ENCODE data around the gene TAS2R60.
"Not testable (repeated sequence)": the region's sequence is repeated elsewhere in the genome, so short reads cannot be mapped to it uniquely, and the experiment has no call there.

TAS2R60 gene, protein sequence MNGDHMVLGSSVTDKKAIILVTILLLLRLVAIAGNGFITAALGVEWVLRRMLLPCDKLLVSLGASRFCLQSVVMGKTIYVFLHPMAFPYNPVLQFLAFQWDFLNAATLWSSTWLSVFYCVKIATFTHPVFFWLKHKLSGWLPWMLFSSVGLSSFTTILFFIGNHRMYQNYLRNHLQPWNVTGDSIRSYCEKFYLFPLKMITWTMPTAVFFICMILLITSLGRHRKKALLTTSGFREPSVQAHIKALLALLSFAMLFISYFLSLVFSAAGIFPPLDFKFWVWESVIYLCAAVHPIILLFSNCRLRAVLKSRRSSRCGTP

DNA sequence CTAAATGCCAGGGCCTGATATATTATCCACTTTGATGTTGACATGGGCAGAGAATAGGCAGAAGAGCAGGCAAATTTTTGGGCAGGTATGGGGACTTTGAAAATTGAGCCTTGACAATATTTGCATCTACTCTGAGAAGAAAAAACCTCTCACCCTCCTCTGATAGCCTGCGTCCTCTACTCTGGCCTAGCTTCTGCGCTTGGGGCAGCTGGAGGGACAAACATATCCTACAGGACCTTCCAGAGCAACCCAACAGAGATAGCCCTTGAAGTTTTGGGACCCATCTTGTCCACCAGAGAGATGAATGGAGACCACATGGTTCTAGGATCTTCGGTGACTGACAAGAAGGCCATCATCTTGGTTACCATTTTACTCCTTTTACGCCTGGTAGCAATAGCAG, at the start of gene TAS2R60:
TSS of gene TAS2R60 (plus strand) at position 301 of the 400 bp plus-strand sequence. CDS start at position 301, 0 bp downstream.
- DNase-seq (ENCODE audit: low read depth, low spot score): no peak

DNA sequence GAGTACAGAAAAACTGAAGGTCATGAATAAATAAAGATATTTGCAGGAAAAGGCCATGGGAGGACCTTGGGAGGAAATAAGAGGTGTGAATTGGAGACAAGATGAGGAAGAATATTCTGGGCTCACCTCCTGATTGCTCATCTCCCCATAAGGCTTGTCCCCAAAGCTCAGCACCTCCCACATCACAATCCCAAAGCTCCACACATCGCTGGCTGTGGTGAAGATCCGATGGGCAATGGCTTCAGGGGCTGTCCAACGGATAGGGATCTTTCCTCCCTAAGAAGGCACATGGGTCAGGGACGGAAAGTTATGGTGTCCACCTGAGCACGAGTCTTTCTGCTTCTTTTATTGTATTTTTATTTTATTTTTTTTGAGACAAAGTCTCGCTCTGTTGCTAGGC, 49.2 kb upstream of the TAS2R60 start:
- DNase-seq (ENCODE audit: low read depth, low spot score): no peak

DNA sequence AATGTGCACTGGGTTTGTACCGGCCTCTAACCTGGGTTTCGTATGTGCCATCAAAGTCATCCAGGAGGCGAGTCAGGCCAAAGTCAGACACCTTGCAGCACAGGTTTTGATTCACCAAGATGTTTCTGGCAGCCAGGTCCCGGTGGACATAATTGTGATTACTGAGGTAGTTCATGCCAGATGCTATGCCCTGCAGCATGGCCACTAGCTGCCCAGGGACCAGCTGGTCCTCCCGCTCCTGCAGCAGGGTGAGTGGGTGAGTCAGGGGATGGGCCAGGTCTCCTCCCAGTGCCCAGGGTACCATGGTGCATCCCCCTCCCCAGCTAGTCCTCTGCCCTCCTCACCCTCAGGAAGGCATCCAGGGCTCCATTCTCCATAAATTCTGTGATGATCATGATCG, 48.5 kb upstream of the TAS2R60 start:
- DNase-seq (ENCODE audit: low read depth, low spot score): no peak

DNA sequence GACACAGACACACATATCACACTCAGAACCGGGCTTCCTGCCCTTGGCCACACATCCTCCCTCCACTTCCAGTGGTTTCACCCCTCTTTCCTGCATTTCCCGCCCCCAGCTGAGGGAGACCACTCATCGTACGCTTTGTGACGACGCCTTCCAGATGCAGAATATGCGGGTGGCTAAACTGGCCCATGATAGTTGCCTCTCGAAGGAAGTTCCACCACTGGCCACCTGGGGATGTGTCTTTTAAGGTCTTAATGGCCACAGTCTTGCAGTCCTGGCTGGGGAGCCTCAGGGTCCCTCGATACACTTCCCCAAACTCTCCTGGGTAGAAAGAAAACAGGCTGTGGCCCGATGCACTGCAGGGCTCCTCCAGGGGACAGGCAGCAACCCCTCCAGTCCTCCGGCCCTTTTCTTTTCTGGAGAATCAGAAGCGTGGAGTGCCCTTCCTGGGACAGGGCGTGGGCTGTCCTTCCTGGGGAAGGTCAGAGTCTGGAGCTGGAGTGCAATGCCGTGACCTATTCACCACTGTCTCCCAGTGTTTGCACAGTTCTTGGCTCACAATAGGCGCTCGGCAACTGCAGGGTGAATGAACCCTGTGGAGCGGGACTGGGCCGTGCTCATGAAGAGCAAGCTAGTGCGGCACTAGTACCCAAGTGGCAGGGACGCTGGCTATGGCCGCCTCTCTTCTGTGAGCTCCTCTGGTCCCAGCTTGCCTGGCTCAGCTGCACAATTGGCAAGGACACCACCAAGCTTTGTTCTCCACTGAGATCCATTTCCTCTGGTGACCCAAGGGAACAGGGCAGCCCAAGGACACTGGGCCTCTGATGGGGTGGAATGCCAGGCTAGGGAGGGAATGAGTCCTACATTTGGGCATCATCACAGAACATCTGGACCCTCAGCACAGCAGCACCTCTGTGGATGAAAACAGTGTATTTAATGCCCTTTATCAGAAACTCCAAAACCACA, 47.8 kb upstream of the TAS2R60 start:
- no peak for DNase-seq (ENCODE audit: low read depth, low spot score)

DNA sequence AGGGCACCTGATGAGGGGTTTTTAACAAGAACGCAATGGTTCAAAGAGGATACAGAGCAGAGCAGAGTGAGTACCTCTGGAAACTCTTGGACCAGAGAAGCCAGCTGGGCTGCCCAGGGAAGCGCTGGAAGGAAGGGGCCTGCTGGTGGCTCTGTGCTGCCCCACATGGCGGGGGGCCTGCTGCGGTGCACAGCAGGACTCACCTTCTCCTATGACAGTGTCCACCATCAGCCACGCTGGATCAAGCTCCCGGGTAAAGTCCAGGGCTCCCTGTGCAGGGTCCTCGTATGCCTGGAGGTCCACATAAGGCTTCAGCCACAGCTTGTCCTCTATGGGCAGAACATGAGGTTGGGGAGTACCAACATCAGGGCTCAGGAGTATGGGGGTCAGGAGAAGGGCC, 47.1 kb upstream of the TAS2R60 start:
- no peak for DNase-seq (ENCODE audit: low read depth, low spot score)

DNA sequence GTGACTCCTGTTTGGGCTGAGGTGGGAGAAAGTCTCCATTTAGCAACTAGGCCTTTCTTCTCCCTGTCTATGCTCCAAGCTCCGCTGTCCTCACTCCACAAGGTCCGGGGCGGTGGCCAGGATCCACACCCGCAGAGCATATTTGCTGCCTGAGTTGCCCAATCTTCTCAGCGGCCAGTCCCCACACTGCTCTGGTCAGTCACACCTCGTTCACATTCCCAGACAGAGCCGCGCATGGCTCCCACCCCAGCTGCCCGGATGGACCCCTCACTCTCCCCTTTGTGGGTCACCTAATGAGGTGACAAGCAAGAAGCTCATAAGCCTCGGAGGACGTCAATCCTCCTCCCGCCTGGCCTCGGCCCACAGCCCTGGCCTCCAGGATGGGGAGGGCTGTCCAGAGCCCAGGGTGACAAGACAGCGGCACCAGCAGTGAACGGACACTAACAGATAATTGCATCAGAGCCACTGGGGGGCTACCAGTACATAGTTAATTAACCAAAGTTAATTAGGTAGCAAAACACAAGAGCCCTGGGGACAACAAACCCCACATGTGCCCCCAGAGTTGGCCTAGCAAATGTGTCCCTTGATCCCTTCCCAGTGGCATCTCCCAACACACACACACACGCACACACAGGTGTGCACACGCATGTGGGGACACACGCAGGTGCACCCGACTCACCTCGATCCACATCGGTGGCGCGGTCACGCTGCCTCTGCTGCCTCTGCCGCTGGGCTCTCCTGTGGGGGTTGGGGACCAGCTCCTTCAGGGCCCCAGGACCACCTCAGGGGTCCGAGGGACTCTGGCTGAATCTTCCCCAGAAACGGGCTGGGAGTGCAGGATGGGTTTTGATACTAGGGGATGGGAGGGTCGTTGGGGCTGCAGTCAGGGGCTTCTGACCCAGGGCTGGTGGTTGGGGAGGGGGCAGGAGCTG, 46.4 kb upstream of the TAS2R60 start:
- no peak for DNase-seq (ENCODE audit: low read depth, low spot score)

DNA sequence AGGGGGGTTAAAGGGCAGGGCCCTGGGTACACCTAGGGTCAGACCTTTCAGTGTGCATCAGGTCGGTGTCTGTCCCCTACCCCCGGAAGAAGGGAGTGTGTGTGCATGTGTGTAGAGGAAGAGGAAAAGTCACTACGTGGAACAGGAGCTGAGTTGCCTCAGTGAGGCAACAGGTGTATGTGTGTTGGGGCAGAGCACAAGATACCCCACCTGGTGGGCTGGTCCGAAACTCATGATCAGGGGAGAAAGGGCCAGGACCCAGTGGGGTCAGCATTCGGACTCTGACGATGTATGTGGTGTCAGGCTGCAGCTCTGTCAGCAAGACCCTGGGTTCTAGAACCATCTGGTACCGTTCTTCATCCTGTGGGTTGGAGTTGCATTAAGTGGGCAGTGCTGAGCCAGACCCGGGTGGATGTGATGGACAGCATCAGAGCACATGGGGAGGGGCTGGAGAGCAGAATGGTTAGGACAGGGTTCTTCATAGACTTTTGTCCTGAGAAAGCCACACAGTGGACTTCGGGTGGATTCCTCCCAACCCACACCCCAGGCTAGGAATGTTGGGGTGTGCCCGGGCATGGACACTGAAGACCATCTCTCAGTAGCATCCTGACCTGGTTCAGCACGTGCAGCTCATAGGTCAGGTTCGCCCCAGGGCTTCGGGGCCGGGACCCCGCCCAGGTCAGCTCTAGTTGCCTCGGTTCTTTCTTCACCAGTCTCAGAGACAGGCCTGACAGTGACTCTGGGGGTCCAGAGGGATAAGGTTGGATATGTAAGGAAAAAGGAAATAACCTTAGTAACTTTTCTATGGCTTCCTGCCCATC, 45.3 kb upstream of the TAS2R60 start:
- DNase-seq (ENCODE audit: low read depth, low spot score): no peak

DNA sequence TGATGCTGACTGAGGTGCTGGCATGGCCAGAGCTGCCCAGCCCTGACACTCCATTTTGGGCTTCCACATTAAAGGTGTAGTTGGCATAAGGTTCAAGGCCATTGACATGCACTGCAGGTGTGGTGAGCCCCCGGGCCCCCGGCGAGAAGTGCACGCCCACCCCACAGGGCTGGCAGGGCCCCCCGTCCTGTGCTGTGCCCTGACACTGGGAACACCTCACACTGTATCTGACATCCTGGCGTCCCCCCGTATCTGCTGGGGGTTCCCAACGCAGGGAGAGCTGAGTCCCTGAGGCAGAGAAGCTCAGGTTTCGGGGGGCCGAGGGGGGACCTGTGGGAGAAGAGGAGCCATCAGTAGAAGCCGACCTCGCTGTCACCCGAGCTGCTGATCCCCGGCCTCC, 44.6 kb upstream of the TAS2R60 start:
- no peak for DNase-seq (ENCODE audit: low read depth, low spot score)

DNA sequence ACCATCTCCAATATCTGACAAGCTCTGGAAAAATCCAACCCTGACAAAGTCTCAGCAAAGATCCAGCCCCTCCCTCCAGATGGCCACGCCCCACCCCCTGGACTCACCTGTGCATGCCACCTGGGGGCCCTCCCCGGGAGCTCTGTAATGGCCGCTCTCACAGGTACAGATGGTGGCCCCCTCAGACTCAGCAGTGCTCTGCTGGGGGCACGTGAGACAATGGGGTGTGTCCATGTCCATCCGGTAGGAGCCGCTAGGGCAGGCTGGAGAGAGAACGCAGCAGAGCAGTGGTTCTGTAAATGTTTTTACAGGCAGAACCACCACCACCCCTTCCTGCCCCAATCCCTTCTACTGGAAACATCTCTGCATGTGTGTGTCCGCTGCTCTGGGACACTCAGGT, 44.1 kb upstream of the TAS2R60 start:
- no peak for DNase-seq (ENCODE audit: low read depth, low spot score)

DNA sequence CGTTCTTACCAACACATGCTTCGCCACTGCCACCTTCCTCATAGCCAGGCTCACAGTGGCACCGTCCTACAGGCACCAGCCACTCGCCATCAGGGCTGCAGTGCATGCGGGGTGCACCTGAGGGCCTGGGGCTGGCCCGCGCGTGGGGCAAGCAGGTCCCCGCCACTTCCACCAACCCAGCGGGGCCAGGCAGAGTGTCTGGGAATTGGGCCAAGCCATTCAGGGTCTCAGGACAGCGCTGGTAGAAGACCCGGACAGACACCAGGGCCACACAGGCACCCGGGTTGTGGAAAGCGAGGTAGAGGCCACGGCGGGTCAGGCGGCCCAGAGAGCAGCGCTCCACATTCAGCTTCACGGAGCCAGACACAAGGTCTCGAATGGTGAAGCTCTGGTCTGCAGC, 43.6 kb upstream of the TAS2R60 start:
- no peak for DNase-seq (ENCODE audit: low read depth, low spot score)

DNA sequence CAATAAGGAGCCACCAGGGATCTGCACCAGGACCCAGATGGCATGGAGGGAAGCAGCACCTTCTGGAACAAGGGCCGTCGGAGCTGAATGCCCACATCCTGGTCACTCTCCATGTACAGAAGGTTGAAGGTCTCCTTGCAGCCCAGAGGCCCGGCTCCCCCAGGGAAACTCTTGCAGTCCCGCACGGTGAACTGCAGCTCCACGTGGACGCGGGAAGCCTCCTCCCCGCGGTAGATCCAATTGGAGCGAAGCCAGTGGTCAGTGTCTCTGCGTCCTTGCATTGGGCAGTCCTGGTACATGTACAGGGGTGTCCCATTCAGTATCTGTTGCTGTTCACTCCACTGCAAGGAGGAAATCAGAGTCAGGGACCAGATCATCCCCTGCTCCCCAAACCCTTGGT, 42.0 kb upstream of the TAS2R60 start:
- DNase-seq (ENCODE audit: low read depth, low spot score): no peak

DNA sequence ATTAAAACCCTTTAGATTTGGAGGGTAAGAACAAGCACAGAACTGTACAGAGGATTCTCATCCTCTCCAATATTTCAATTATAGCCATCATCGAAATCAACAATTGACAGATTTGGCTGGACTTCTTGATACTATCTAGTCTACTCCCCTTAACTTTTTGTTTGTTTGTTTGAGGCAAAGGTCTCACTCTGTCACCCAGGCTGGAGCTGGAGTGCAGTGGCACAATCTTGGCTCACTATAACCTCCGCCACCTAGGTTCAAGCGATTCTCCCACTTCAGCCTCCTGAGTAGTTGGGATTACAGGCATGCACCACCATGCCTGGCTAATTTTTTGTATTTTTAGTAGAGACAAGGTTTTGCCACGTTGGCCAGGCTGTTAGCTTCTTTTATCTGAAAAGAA, 41.0 kb upstream of the TAS2R60 start:
- DNase-seq (ENCODE audit: low read depth, low spot score): not testable (repeated sequence)

DNA sequence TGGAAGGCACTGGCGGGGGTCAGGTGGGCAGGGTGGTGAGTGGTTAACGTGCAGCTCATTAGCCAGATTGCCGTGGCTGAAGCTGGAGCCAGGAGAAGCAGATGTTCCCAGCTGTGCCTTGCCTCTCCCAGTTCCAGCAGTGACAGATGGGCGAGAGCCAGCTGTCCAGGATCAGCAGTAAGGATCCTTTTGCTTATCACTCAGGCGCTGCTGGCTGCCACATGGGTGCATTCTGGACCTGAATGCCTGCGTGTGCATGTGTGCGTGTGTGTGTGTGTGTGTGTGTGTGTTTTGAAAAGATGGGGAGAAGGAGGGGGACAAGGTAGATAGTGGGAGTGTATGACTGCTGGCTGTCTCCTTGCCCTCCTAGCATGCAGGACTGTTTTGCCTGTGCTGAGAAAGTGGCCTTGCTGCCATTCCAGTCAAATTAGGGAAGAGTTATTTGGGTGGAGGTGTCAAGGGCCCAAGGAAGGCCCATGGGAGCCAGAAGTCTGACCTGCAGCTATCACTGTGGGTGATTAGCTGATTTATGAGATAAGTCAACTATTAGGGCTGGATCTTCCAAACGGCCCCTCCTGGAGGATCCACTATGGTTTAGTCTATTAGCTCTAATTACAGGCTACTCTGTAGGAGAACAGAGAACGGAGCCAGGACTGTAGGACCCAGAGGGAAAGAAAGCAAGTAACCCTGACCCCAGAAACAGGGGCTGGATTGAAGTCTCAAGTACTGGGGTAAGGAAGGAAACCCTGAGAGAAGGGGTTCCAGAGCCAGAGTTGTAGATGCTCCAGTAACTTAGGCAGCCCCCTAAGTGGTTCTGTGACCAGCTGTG, 37.9 kb upstream of the TAS2R60 start:
- DNase-seq (ENCODE audit: low read depth, low spot score): no peak

DNA sequence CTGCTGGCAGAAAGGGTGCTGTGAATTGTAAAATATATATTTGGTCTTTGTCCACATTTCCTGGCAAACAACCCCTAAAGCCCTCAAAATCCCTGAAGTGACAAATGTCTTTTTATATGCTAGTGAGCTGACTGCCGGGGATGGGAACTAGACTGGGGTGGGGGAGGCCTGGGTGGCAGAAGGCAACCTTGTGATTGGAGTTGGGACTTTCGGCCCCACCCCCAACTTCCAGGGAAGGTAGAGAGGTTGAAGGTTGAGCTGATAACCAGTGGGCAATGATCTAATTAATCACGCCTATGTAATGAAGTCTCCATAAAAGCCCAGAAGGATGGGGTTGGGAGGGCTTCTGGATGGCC, 37.3 kb upstream of the TAS2R60 start:
- DNase-seq (ENCODE audit: low read depth, low spot score): no peak

DNA sequence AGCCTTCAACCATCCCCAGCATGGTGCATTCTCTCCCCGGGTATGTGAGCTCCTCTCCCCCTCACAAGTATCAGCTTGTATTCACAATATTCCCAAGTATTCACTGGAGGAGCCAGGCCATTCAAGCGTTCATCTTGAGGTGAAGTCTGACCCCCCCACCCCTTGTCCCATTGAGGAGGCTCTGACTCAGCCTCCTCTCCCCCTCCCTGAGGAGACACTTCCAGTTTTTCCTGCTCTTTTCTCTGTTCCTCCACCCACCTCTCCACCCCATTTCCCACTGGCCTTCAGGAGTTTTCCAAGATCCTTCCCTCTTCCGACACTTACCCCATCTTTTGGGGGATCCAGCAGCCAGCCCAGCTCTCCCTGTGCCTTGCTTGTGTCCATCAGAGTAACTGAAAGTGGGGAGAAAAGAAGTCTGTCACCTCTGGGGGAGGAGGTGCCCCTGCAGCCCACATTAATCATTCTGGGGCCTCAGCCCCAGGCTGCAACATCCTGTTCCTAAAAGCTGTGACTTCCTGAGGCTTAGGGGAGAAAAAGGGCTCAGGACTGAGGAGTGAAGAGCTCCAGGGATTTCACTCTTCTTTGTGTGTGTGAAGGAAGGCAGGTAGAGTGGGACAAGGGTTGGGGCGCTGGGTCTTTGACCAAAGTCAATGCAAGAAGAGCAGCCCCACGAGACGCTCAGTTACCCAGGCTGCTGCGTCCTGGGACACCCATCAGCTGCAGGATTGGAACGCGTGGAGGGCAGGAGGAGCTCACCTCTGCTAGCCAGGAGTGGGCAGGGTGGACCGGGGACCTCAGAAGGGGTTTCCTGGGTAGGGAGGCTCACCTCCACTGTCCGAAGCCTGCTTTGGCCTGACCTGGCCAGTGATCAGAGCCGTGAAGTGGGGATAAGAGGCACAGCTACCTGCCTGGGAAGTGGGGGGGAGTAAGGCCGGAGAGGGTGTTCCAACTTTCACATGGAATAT, 35.7 kb upstream of the TAS2R60 start:
- no peak for DNase-seq (ENCODE audit: low read depth, low spot score)

DNA sequence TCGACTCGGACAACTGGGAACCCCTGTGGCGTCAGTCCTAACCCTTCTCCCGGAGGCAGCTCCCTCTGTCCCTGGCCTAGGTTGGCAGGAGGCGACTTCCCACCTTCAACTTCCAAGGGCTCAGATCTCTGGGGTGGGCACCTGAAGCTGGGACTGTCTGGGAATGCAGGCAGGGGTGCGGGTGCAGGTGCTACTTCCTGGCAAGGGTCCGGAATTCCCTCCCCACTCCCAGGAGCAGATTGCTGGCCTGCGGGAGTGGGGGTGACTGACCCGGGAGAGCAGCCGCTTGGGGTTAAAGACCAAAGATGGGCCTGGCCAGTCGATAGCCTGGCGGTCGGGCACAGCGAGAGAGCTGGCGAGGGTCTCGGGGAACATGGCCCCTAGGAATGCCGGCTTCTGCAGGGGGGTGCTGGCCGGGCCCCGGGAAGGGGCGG, 35.0 kb upstream of the TAS2R60 start:
- no peak for DNase-seq (ENCODE audit: low read depth, low spot score)

DNA sequence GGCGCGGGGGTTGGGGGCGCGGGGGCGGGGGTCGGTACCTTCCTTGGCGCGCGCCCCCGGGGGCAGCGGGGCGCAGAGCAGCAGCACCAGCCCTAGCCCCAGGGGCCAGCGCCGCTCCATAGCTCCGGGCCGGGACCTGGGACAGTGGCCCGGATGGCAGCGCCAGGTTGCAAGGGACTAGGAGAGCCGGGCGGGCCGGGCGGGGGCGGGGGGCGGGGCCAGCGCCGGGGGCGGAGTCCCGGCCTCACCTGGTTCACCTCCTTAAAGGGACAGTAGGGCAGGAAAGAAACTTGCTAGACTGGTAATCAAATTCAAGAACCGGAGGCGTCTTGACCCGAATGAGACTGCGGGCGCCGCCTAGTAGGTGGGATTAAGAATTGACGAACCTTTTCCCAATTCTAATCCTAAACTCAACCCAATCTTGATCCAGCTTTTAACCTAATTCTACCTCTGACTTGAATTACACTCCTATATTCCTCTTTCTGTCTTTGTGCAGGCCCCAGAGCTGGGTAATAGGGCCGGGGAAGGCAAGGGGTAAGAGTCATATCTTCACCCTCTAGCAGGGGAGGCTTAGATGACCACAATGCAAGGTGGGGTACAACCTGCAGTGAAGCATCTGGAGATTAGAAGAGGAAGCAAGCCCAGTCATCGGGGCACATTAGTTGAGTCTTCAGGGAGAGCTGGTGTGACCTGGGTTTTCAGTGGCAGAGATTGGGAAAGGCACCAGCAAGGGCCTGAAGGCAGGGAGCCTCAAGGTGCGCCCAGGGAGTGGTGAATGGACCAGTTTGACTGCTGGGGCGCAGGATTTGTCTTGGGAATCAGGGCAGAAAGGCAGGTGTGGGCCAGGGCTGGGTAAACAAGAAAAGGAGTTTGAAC, 34.3 kb upstream of the TAS2R60 start, which contains the start of gene EPHA1:
TSS of gene EPHA1 (minus strand) at position 171 of the 876 bp plus-strand sequence. CDS start at position 120, 51 bp downstream.
- DNase-seq (ENCODE audit: low read depth, low spot score): no peak
